ENCODE results near the gene C16orf92.

DNA sequence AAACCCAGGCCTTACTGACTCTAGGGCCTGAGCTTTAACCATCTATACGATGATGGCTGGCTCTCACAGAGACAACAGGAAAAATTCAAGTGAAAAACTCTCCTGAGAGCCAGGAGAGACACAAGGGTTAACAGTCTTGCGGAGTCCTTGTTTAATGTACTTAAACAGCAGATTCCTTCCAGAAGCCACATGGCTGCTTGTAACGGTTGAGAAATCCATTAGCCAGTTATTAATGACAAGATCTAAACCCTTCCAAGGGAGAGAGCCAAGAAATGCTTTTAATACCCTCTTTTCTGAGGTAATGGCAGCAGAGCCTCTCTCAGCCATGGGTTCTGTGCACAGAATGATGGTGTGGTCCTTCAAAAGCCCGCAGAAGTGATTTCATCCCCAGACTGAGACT, 37.3 kb downstream of the C16orf92 start:
- TF ChIP-seq, protein P1, sequence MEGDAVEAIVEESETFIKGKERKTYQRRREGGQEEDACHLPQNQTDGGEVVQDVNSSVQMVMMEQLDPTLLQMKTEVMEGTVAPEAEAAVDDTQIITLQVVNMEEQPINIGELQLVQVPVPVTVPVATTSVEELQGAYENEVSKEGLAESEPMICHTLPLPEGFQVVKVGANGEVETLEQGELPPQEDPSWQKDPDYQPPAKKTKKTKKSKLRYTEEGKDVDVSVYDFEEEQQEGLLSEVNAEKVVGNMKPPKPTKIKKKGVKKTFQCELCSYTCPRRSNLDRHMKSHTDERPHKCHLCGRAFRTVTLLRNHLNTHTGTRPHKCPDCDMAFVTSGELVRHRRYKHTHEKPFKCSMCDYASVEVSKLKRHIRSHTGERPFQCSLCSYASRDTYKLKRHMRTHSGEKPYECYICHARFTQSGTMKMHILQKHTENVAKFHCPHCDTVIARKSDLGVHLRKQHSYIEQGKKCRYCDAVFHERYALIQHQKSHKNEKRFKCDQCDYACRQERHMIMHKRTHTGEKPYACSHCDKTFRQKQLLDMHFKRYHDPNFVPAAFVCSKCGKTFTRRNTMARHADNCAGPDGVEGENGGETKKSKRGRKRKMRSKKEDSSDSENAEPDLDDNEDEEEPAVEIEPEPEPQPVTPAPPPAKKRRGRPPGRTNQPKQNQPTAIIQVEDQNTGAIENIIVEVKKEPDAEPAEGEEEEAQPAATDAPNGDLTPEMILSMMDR (conservative IDR thresholded peaks at IDR 0.05): no peak
- TF ChIP-seq ZFX (IDR thresholded peaks at IDR 0.05): no peak
